Stimulated activated CD8-positive, alpha-beta memory T cell treated with anti-CD3 and anti-CD28 coated beads, Interleukin-4, amount 100 ng/mL, for 48 hours (primary cell): ENCODE measurements around the gene CELA3B.
A peak's percentile ranks its signal among the peaks of the same experiment; 100 is the strongest.
"Not testable (repeated sequence)": the region's sequence is repeated elsewhere in the genome, so short reads cannot be mapped to it uniquely, and the experiment has no call there.

Source experiments
- DNase-seq: peaks from one replicate; pipeline ENCODE4 v3.0.0-alpha.2; 2020

The CELA3B gene

DNA sequence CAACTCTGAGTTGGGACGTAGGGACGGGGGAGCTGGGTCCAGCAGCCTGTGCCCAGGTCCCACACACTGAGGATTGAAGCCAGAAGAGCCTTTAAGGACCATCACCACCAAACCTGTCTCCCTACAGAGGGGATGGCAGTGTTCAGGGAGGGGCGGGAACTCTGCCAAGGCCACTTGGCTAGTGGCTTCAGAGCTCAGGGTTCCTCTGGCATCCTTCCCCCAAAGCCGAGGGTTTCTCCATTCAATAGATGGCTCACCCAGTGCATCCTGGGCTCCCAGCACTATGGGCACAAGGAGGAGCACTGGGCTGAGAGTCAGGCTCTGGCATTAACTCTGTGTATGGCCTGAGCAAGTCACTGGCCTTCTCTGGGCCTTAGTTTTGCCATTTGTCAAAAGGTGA lies 4.4 kb downstream of the CELA3B start:
- DNase-seq: not testable (repeated sequence)

DNA sequence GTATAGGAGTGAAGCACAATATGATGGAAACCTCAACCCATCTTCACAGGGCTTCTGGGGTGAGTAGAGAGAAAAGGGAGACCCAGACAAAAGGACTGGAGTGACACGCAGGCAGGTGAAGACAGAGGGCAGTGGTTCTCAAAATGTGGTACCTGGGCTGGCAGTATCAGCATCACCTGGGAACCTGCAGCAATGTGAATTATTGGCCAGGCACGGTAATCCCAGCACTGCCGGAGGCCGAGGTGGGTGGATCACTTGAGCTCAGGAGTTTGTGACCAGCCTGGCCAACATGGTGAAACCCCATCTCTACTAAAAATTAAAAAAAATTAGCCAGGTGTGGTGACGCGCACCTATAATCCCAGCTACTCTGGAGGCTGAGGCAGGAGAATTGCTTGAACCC lies 5.3 kb downstream of the CELA3B start:
- not testable (repeated sequence) for DNase-seq

DNA sequence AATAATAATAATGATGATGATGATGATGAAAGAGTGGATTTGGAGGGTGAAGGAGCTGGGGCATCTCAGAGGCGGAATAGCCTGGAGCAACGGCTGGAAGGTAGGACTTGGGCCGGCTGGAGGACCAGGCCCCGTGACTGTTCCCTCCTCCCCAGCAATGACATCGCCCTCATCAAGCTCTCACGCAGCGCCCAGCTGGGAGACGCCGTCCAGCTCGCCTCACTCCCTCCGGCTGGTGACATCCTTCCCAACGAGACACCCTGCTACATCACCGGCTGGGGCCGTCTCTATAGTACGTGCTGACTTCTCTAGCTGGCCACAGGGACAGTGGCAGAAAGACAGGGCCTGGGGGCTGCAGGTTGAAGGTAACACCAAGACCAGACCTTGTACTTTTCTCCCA lies 6.7 kb downstream of the CELA3B start:
- not testable (repeated sequence) for DNase-seq

DNA sequence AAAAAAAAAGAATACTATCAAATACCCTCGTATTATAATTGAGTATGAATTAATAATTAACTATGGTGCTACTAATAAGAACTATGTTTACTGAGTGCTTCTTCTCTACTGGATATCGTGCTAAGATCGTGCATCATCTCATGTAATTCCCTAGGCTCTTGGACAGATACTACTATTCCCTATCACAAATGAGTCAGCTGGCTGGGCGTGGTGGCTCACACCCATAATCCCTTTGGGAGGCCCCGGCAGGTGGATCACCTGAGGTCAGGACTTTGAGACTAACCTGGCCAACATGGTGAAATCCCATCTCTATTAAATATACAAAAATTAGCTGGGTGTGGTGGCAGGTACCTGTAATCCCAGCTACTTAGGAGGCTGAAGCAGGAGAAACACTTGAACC lies 9.1 kb downstream of the CELA3B start:
- not testable (repeated sequence) for DNase-seq

DNA sequence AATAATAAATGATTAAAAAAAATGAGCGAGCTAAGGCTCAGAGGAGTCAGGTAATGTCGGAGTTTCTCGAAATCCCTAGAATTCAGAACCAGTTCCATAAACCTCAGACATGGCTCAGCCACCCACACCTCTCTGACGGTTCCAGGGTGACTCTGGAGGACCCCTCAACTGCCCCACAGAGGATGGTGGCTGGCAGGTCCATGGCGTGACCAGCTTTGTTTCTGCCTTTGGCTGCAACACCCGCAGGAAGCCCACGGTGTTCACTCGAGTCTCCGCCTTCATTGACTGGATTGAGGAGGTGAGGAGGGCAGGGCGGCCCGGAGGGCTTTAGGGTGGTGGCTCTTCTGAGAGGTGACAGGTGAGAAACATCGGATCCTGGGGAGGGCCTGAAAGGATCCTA lies 9.6 kb downstream of the CELA3B start:
- not testable (repeated sequence) for DNase-seq

DNA sequence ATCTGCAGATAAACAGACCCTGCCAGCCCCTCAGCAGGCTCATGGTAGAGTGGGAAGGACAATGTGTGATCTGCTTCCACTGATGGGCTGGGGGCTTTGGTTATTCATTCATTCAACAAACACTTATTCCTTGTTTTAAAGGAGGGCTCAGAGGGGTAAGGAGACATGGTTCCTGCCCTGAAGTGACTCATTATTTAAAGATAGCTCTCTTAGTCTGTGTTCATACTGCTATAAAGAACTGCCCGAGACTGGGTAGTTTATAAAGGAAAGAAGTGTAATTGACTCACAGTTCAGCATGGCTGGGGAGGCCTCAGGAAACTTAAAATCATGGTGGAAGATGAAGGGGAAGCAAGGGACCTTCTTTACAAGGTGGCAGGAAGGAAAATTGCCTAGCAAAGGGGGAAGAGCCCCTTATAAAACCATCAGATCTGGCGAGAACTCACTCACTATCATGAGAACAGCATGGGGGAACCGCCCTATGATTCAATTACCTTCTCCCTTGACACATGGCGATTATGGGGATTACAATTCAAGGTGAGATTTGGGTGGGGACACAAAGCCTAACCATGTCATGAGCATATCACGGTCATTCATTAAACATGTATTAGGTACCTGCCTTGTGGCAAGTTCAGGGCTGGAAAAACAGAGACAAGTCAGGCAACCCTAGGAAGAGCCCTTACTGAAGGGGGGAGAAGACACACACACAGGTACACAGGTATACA lies 13.0 kb downstream of the CELA3B start:
- DNase-seq: not testable (repeated sequence)

DNA sequence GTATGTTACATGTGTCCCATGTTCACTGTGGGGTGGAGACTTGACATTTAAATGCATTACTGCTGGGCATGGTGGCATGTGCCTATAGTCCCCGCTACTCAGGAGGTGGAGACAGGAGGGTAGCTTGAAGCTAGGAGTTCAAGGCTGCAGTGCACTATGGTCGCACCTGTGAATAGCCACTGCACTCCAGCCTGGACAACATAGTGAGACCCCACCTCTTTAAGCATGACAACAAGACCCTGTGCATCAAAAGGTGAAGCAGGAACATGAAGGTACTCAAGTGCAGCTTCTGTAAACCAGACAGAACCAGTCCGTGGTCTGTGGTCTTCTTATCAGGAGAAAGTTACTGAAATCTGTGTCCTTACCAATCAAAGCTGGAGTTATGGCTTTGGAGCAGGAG lies 15.4 kb downstream of the CELA3B start:
- not testable (repeated sequence) for DNase-seq

DNA sequence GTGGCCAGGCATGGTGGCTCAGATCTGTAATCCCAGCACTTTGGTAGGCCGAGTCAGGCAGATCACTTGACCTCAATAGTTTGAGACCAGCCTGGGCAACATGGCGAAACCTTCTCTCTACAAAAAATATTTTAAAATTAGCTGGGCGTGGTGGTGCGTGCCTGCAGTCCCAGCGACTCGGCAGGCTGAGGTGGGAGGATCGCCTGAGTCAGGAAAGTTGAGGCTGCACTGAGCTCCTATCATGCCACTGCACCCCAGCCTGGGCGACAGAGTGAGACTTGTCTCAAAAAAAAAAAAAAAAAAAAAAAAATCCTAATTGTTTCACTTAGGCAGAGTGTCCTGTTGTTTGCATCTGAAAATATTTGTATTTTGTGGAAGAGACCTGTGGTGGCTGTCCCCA lies 17.9 kb downstream of the CELA3B start:
- DNase-seq: not testable (repeated sequence)

DNA sequence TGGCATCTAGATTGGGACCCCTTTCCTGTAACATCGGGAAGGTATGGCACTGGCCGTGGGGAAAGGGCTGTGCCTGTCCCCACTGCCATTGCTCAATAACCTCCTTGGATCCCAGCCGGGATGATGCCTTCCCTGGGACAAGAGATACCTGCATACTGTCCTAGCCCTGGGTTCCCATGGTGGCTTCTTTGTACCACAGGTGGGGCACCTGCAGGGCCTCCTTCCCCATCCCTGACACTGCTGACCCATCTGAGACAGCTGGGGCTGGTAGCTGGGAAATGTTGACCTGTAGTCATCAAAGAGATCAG lies 19.8 kb downstream of the CELA3B start:
- not testable (repeated sequence) for DNase-seq

DNA sequence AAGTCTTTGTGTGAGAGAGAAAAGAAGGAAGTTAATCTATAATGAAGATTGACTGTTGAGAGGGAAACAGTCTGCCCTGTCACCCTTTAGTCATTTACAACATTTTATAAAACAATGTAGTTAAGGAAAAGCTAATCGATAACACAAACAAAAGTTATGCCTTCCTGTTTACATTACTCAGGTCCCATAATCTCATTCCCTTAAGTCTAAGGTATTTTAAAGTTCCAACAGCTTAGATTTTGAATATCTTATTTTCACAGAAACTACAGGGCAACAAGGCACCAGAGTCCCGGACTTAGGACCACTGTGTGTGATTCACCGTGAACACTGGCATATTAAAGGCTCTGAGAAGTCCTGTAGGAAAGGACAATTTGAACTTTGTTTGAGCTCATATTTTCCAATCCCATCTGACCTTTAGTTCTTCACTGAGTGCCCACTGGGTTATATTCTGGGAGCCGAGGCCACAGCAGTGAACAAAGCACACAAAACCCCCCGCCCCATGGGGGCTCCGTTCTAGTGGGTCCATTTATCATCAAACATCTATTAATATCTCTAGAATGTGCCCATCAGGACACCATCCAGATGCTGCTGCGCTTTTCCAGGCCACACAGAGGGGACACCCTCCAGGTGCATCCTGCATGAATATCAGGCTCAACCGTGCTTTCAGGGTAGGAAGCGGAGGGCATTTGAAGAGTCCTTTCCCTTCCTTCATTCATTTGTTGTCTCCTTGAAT lies 21.2 kb downstream of the CELA3B start:
- DNase-seq: not testable (repeated sequence)

DNA sequence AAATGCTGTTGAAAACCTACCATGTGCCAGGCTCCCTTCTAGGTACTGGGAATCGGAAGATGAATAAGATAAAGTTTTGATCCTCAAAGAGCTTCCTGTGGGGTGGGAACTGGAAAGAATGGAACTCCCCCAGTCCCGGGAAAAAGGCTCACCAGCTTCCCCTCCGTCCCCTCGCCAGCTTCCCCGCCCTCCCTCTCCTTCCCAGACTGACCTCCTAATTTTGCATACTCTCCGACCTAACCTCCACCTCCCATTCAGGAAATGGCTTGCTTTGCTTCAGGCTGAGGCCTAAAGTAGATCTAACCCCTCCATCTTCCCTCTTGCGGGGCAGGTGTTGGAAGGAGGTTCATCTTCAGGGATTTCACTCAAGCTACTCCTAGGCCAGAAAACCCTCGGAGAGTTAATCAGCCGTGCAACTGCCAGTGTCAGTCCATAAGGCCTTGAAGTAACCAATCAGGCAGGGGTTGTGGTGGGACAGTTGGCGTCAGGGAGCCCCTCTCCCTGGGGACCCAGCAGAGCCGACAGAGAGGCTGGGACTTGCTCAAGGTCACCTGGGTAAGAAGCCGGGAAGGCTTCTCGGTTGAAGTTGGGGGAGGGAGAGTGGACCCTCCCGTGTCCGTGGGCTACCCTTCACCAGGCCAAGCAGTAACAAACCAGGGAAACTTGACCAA lies 21.9 kb downstream of the CELA3B start:
- not testable (repeated sequence) for DNase-seq

DNA sequence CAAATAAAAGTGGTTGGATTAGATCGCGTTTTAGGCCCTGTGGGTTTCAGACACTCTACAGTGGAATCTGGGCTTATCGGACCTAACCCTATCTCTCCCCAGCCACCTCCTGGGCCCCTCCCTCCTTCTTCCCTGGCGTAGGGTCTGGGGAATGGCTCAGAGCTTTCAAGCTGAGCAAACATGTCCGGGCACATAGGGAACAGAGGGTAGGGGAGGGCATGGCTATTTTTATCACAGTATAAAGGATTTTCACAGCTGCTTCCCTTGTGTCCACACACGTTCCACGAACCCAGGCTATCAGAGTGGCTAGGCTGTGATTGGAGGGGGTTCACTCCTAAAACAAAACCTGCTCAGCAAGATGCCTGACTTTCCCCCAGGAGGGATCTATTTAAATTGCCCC lies 22.8 kb downstream of the CELA3B start:
- DNase-seq: not testable (repeated sequence)

DNA sequence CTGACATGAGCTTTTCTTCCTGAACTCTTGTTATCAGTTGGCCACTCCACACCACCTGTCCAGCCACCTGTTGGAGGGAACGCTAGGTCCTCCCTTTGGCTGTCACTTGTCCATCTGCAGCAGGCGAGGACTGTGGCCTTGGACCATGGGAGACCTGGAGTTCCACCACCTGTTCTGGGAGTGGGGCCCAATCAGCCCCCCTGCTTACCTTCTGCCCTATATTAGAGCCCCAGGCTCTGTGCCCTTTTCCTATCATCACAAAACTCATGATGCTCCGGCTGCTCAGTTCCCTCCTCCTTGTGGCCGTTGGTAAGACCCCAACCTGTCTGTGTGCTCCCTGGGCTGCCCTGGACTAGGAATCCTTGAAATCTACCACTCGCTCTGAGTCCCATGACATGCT lies 24.6 kb downstream of the CELA3B start, which contains the start of gene CELA3A:
Gene CELA3A, plus strand, starts transcription at position 249 of the 400 bp plus-strand sequence. Its CDS starts 18 bp downstream, at position 267.
- DNase-seq: no peak

DNA sequence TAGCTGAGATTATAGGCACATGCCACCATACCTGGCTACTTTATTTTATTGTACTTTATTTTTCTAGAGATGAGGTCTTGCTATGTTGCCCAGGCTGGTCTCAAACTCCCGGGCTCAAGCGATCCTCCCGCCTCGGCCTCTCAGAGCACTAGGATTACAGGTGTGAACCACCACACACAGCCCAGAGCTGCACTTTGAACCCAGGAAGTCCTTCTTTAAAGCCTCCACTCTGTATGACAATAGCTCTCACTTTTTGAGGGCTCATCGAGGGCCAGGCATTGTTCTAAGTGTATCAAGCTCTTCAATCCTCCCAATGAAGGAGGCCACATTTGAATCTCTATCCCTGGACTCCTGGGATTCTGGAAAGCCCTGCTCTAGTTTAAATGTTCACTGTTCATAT lies 25.6 kb downstream of the CELA3B start:
- DNase-seq: not testable (repeated sequence)

DNA sequence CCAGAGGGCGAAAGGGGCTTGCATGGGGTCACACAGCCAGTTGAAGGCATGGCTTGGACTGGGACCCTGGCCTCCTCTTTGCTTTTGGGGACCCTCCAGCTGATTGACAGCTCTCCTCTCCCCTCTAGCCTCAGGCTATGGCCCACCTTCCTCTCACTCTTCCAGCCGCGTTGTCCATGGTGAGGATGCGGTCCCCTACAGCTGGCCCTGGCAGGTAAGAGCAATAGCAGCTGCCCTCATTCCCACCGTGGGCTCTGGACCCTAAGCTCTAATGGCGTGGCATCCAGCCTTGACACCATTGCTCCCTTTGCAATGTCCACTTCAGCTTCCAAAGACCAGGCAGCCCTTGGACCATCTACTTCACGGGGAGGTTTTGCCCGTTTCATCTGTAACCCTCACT lies 26.1 kb downstream of the CELA3B start:
- DNase-seq: not testable (repeated sequence)

DNA sequence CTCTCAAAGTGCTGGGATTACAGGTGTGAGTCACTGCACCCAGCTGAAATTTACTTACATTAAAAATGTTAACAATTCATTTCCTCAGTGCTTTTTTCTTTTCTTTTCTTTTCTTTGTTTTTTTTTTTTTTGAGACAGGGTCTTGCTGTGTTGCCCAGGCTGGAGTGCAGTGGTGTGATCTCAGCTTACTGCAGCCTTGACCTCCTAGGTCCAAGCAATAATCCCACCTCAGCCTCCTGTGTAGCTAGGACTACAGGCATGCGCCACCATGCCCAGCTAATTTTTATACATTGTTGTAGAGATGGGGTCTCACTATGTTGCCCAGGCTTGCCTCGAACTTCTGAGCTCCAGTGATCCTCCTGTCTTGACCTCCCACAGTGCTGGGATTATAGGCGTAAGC lies 27.1 kb downstream of the CELA3B start:
- not testable (repeated sequence) for DNase-seq

DNA sequence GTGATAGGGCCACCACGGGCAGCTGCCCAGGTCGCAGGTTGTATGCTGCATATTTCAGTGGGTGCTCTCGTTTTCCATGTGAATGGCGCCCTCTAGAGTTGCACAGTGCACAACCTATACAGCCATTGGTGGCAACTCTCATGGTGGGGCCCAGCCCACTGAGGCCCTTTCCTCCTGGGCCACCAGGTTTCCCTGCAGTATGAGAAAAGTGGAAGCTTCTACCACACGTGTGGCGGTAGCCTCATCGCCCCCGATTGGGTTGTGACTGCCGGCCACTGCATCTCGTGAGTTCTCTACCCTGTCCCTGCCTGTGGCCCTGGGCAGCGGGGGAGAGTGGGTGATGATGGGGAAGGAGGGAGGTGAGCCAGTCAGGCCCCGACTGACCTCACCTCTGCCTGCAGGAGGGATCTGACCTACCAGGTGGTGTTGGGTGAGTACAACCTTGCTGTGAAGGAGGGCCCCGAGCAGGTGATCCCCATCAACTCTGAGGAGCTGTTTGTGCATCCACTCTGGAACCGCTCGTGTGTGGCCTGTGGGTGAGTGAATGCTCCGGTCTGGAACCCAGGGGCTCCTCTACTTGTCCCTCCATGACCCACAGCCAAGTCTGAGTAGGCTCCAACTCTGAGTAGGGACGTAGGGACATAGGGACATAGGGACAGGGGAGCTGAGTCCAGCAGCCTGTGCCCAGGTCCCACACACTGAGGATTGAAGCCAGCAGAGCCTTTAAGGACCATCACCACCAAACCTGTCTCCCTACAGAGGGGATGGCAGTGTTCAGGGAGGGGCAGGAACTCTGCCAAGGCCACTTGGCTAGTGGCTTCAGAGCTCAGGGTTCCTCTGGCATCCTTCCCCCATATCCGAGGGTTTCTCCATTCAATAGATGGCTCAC lies 28.7 kb downstream of the CELA3B start:
- DNase-seq: peak; percentile 72

DNA sequence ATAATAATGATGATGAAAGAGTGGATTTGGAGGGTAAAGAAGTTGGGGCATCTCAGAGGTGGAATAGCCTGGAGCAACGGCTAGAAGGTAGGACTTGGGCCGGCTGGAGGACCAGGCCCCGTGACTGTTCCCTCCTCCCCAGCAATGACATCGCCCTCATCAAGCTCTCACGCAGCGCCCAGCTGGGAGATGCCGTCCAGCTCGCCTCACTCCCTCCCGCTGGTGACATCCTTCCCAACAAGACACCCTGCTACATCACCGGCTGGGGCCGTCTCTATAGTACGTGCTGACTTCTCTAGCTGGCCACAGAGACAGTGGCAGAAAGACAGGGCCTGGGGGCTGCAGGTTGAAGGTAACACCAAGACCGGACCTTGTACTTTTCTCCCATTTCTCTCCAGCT lies 29.9 kb downstream of the CELA3B start:
- not testable (repeated sequence) for DNase-seq

DNA sequence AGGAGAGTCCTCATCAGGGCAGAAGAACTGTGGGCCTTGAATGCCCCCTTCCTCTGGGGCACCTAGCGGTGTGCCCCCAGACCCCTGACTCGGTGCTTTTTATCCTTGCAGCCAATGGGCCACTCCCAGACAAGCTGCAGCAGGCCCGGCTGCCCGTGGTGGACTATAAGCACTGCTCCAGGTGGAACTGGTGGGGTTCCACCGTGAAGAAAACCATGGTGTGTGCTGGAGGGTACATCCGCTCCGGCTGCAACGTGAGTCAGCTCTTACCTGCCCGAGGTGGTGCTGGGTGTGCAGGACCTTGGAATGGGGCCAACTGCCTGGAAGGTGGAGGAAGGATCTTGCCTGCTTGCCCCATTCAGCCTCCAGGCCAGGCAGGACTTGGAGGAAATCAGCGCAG lies 30.4 kb downstream of the CELA3B start:
- DNase-seq: not testable (repeated sequence)

DNA sequence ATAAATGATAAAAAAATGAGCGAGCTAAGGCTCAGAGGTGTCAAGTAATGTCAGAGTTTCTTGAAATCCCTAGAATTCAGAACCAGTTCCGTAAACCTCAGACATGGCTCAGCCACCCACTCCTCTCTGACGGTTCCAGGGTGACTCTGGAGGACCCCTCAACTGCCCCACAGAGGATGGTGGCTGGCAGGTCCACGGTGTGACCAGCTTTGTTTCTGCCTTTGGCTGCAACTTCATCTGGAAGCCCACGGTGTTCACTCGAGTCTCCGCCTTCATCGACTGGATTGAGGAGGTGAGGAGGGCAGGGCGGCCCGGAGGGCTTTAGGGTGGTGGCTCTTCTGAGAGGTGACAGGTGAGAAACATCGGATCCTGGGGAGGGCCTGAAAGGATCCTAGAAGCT lies 32.7 kb downstream of the CELA3B start:
- not testable (repeated sequence) for DNase-seq

DNA sequence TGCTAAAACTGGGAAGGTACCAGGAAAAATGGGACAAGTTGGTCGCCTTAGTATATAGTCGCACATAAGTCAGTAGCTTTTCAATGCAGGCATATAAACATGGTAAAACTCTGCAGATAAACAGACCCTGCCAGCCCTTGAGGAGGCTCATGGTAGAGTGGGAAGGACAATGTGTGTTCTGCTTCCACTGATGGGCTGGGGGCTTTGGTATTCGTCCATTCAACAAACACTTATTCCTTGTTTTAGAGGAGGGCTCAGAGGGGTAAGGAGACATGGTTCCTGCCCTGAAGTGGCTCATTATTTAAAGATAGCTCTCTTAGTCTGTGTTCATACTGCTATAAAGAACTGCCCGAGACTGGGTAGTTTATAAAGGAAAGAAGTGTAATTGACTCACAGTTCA lies 35.9 kb downstream of the CELA3B start:
- not testable (repeated sequence) for DNase-seq

DNA sequence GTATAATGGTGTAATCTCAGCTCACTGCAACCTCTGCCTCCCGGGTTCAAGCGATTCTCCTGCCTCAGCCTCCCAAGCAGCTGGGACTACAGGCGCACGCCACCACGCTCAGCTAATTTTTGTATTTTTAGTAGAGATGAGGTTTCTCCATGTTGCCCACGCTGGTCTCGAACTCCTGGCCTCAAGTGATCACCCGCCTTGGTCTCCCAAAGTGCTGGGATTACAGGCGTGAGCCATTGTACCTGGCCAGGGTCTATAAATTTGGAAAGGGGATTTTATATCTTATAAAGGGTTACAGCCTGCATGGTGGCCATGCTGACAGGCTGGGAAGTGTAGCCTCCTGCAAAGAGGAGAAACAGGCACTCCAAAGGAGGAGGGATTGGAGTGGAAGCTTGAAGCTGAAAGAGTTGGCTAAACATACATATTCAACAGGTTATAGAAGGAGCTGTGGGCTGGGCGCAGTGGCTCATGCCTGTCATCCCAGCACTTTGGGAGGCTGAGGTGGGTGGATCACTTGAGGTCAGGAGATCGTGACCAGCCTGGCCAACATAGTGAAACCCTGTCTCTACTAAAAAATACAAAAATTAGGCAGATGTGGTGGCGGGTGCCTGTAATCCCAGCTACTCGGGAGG lies 37.9 kb downstream of the CELA3B start:
- not testable (repeated sequence) for DNase-seq
